ENCODE measurements around the gene DKC1. TPM values are rescaled to one million over a fixed set of nuclear protein-coding genes. Genes with fewer than 3 reads are reported as not detected.

Gene DKC1
- total RNA-seq, 3 donors from 2014 or later: 29.4 to 36.0 (median 31.7) TPM

- TF ChIP-seq CTCF (IDR thresholded peaks at IDR 0.05): no peak
- H3K4me3 ChIP-seq: no peak overlapping the region
- intact Hi-C loops (cut with DNase I, micrococcal nuclease): no loop called here
- ATAC-seq (no peak), DNase-seq (peak in 1 of 3 donors; percentile 34)
- H3K9me3 ChIP-seq: no peaks in the 10 kb centered on the region
- no peaks in the 10 kb centered on the region for H3K36me3 ChIP-seq (ENCODE audit: low read depth)
- no peaks in the 10 kb centered on the region for H3K4me1 ChIP-seq (ENCODE audit: low read depth)
These were observed 34.8 kb upstream of the DKC1 start for GRCh38 chrX:154727871-154728270.

GRCh38 chrX:154728431-154729190 lies 34.1 kb upstream of the DKC1 start:
- Histone ChIP-seq H3K4me3 (no peak overlapping the region), H3K4me1 (ENCODE audit: low read depth) (no peaks in the 10 kb centered on the region), H3K36me3 (ENCODE audit: low read depth) (no peaks in the 10 kb centered on the region), H3K9me3 (no peaks in the 10 kb centered on the region)
- no peak for TF ChIP-seq CTCF (IDR thresholded peaks at IDR 0.05)
- ATAC-seq (no peak), DNase-seq (no peak)
- intact Hi-C loops (cut with DNase I, micrococcal nuclease): no loop called here

- Histone ChIP-seq H3K4me1 (ENCODE audit: low read depth) (no peaks in the 10 kb centered on the region), H3K9me3 (no peaks in the 10 kb centered on the region), H3K36me3 (ENCODE audit: low read depth) (no peaks in the 10 kb centered on the region), H3K4me3 (no peak overlapping the region)
- TF ChIP-seq CTCF (IDR thresholded peaks at IDR 0.05): no peak
- DNase-seq (no peak), ATAC-seq (no peak)
- intact Hi-C loops (cut with DNase I, micrococcal nuclease): no loop called here
These were observed 33.2 kb upstream of the DKC1 start for GRCh38 chrX:154729439-154729838.

GRCh38 chrX:154730253-154730891 lies 32.3 kb upstream of the DKC1 start:
- no peak overlapping the region for H3K4me3 ChIP-seq
- intact Hi-C loops (cut with DNase I, micrococcal nuclease): no loop called here
- no peak for DNase-seq
- no peak for ATAC-seq
- H3K9me3 ChIP-seq: no peaks in the 10 kb centered on the region
- peaks cover 3% of the 10 kb centered on the region for H3K4me1 ChIP-seq (ENCODE audit: low read depth)
- no peak for TF ChIP-seq CTCF (IDR thresholded peaks at IDR 0.05)
- H3K36me3 ChIP-seq (ENCODE audit: low read depth): no peaks in the 10 kb centered on the region

GRCh38 chrX:154731184-154731583 lies 31.5 kb upstream of the DKC1 start:
- peaks cover 5% of the 10 kb centered on the region for H3K4me1 ChIP-seq (ENCODE audit: low read depth)
- DNase-seq (no peak), ATAC-seq (peak; percentile 34)
- TF ChIP-seq CTCF (IDR thresholded peaks at IDR 0.05): no peak
- no peak overlapping the region for H3K4me3 ChIP-seq
- H3K9me3 ChIP-seq: no peaks in the 10 kb centered on the region
- no peaks in the 10 kb centered on the region for H3K36me3 ChIP-seq (ENCODE audit: low read depth)
- intact Hi-C loops (cut with DNase I, micrococcal nuclease): no loop called here

Measured in mucosa of descending colon (tissue), 3 donors.